Heart left ventricle (tissue), 16 donors: ENCODE results near the gene TGFBR2. TPM values are rescaled to one million over a fixed set of nuclear protein-coding genes. Genes with fewer than 3 reads are reported as not detected.

Experiments used
- ATAC-seq, 4 donors: fragments of 200-7000 bp; cut with Tn5 transposase; one replicate each; pipeline ENCODE4 v1.9.1; 2020 to 2022; ENCODE audit warnings: moderate library complexity in 4 of 4, mild to moderate bottlenecking in 3 of 4, moderate number of reproducible peaks in 1 of 4
- DNase-seq, 5 donors: peaks; one replicate each; pipeline ENCODE4 v3.0.0-alpha.2; 2020
- H3K27ac ChIP-seq, 12 donors: fragments of 200-600 bp; sonication (generic) in 4 of 12; one replicate each; pipeline versions ENCODE4 v1.5.0 to v1.8.0; 2016 to 2022; ENCODE audit warnings: mild to moderate bottlenecking in 2 of 12
- H3K27me3 ChIP-seq, 9 donors: fragments of 200-600 bp; sonication (generic) in 2 of 9; one replicate each; pipeline versions ENCODE4 v1.5.1 to v1.8.0; 2016 to 2022; ENCODE audit warnings: mild to moderate bottlenecking in 3 of 9
- H3K36me3 ChIP-seq, 9 donors: fragments of 200-600 bp; sonication (generic) in 2 of 9; one replicate each; pipeline versions ENCODE4 v1.5.0 to v1.8.0; 2018 to 2022; ENCODE audit warnings: mild to moderate bottlenecking in 2 of 9
- H3K4me1 ChIP-seq, 12 donors: fragments of 200-600 bp; sonication (generic) in 4 of 12; one replicate each; pipeline versions ENCODE4 v1.5.0 to v1.8.0; 2016 to 2022; ENCODE audit warnings: mild to moderate bottlenecking in 3 of 12
- H3K4me3 ChIP-seq, 12 donors: fragments of 200-600 bp; sonication (generic) in 4 of 12; one replicate each; pipeline versions ENCODE4 v1.5.0 to v1.8.0; 2017 to 2022; ENCODE audit warnings: mild to moderate bottlenecking in 9 of 12, moderate library complexity in 4 of 12
- H3K9me3 ChIP-seq, 12 donors: fragments of 200-600 bp; sonication (generic) in 4 of 12; one replicate each; pipeline versions ENCODE4 v1.5.0 to v1.8.0; 2016 to 2022; ENCODE audit warnings: mild to moderate bottlenecking in 1 of 12
- POLR2A ChIP-seq, 2 donors: fragments of 450-650 bp; IDR thresholded peaks; one replicate each; pipeline ENCODE4 v1.6.1; 2017; ENCODE audit warnings: antibody characterized with exemption in 2 of 2, mild to moderate bottlenecking in 2 of 2, moderate library complexity in 2 of 2
- WGBS, 4 donors: extraction: QIAGEN DNeasy Blood & Tissue Kit in 2 of 4; methylation state at CpG; one replicate each; pipeline versions ENCODE4 v1.1.5 to v1.1.7; 2013 to 2018; 5-methylcytosine and 5-hydroxymethylcytosine counted together
- intact Hi-C, 10 donors: fragments of 100-400 bp; cut with DNase I; formaldehyde crosslinking; loops; one replicate each; pipeline versions ENCODE4 v1.11.1 to v1.14.2; 2022
- polyA plus RNA-seq, 2 donors: library from polyadenylated mRNA; stranded (reverse); fragments of 200-250 nt; gene quantifications; one replicate each; pipeline ENCODE4 v1.2.3, GENCODE V29; 2013
- total RNA-seq, 9 donors: library from RNA; depleted of rRNA in 2 of 9; stranded (reverse); fragments of >200 nt in 2 of 9; fragmentation: NEBNext Ultra II Directional in 3 of 9; extraction: Animal tissue kit (Norgen Biotek cat#: 25700) in 3 of 9; gene quantifications; one replicate each; pipeline versions ENCODE4 v1.1.0 to v1.2.4, GENCODE V29; 2016 to 2023
- TF ChIP-seq, protein P1 (sequence below), 12 donors: fragments of 200-600 bp; sonication (generic) in 4 of 12; IDR thresholded peaks; one replicate each; pipeline versions ENCODE4 v1.5.0 to v1.8.0; 2018 to 2022; ENCODE audit warnings: antibody characterized with exemption in 12 of 12, mild to moderate bottlenecking in 5 of 12
- donor health status: ischemic (EF 13 %, LVEDD 7.1; RV severe dilation, severe dysfunction).
- donor health status: healthy with polysubstance abuse.
- donor health status: DM: no; HTN: yes; CAD: no.
- donor health status: DM: no; HTN: no; CAD: no.
- donor health status: ischemic (EF 25% LVEDD 6.9; RV normal size, moderate dysfunction).
- donor health status: ischemic (EF 25% LVEDD 5.7; RV mildly dilated, moderate dysfunction).
- donor health status: healthy.
- donor health status: DM: yes; HTN: yes; CAD: no.
- donor health status: ischemic (EF 35%, LVEDD 5.7; RV mildly dilated, moderate dysfunction).
- donor health status: nonischemic (EF 11% LVEDD 7.7; RV severe dilation, severe dysfunction).
- donor health status: DM: yes; HTN: yes; CAD: no.
- donor health status: PGD.
- donor health status: ischemic (EF 29% LVEDD 5.4; RV normal size, mild dysfunction).
- donor health status: nonischemic (EF 23%, LVEDD 6.1; RV moderate dilation, normal function).

TGFBR2 gene
- total and polyA plus RNA-seq, 11 donors = 13.8 to 217 (median 143) TPM

DNA sequence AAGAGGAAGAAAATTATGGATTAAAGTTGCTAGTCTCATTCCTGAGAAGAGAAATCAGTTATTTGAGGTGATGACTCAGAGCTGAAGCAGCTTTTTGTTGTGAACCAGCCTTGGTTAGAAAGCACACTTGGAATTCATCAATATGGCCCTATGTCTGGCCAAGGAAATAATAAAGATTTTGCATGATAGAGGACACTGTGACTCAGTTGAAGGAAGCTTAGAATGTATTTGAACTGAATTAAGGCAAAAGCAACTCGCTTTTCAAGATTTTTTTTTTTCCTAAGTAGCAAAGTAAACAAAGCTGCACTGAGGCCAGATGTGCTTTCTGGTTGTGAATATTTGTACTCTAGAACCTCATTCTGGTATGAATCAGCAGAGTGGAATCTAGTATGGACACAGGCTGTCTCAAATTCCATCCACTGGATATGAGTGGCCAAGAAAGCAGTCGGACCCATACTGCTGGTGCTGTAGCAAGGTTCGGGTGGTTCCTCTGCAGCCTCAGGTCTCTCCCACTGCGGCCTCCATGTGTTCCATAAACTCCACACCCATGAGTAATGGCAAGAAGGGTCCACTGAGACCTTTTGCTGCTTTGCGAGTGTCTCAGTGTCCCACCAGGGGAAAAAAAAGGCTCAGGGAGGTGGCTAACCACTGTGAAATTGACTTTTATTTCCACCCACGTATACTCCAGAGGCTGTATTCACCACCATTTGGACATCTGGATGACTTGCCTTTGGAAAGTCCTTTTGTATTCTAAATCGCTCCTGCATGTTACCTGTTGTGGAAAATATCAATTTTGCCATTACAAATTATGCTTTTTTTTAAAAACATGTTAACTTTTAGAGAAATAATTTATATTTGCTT is 53.1 kb downstream of the TGFBR2 start:
- 65 to 78% (median 72%) methylated on average over 7 of the region's 7 CpGs for WGBS, 4 donors
- intact Hi-C loops = loop anchor here in 1 of 10 donors (10.0 kb wide), 1 partner anchor 45 kb away; no protein-coding TSS in a partner anchor

GRCh38 chr3:30660136-30660535 is 53.7 kb downstream of the TGFBR2 start:
- no peaks in the 10 kb centered on the region for H3K27me3 ChIP-seq
- intact Hi-C loops = loop anchor here in 1 of 10 donors (10.0 kb wide), 1 partner anchor 45 kb away; no protein-coding TSS in a partner anchor
- peaks cover 0 to 71% (median 43%) of the 10 kb centered on the region in 9 donors for H3K36me3 ChIP-seq
- DNase-seq = no peak
- no peak for ATAC-seq
- 56 to 65% (median 61%) methylated on average over 3 of the region's 3 CpGs for WGBS, 4 donors
- TF ChIP-seq, protein P1, sequence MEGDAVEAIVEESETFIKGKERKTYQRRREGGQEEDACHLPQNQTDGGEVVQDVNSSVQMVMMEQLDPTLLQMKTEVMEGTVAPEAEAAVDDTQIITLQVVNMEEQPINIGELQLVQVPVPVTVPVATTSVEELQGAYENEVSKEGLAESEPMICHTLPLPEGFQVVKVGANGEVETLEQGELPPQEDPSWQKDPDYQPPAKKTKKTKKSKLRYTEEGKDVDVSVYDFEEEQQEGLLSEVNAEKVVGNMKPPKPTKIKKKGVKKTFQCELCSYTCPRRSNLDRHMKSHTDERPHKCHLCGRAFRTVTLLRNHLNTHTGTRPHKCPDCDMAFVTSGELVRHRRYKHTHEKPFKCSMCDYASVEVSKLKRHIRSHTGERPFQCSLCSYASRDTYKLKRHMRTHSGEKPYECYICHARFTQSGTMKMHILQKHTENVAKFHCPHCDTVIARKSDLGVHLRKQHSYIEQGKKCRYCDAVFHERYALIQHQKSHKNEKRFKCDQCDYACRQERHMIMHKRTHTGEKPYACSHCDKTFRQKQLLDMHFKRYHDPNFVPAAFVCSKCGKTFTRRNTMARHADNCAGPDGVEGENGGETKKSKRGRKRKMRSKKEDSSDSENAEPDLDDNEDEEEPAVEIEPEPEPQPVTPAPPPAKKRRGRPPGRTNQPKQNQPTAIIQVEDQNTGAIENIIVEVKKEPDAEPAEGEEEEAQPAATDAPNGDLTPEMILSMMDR (IDR thresholded peaks at IDR 0.05) = no peak
- no peak for TF ChIP-seq POLR2A (IDR thresholded peaks at IDR 0.05)
- H3K4me1 ChIP-seq = peaks cover 19 to 99% (median 82%) of the 10 kb centered on the region in 12 donors
- peak overlapping the region in 11 of 12 donors; percentile 10 to 92 (median 65) for H3K27ac ChIP-seq
- H3K4me3 ChIP-seq = no peak overlapping the region
- no peaks in the 10 kb centered on the region for H3K9me3 ChIP-seq

More for the DNA sequence above, 53.1 kb downstream of the TGFBR2 start:
- TF ChIP-seq, protein P1 (IDR thresholded peaks at IDR 0.05) = no peak
- TF ChIP-seq POLR2A (IDR thresholded peaks at IDR 0.05) = no peak
- H3K4me1 ChIP-seq = peaks cover 19 to 99% (median 85%) of the 10 kb centered on the region in 12 donors
- DNase-seq = peak in 1 of 5 donors; percentile 45
- H3K36me3 ChIP-seq = peaks cover 0 to 77% (median 50%) of the 10 kb centered on the region in 9 donors
- H3K27me3 ChIP-seq = no peaks in the 10 kb centered on the region
- peak; percentile 33 to 75 (median 55) for ATAC-seq
- H3K27ac ChIP-seq = peak overlapping the region; percentile 53 to 92 (median 64)
- H3K9me3 ChIP-seq = no peaks in the 10 kb centered on the region
- no peak overlapping the region for H3K4me3 ChIP-seq

DNA sequence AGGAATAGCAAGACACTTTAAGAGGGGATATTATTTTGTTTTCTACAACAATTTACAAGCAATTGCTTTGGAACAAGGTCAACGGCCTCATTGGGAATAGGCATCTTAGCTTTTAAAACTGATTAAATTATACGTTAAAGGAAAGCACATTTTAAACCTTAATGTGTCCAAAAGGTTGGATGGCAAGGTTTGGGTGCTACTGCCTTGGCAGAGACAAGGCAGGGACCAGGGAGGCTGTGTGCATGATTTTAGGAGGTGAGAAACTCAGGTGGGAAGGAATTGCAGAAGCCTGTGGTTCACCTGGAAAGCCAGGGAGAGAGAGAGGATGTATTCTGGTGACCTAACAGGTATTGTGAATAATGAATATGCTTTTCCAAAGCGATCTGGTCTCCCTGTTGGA is 54.3 kb downstream of the TGFBR2 start:
- H3K4me3 ChIP-seq = no peak overlapping the region
- H3K27ac ChIP-seq = peak overlapping the region in 8 of 12 donors; percentile 10 to 92 (median 60)
- intact Hi-C loops = loop anchor here in 1 of 10 donors (10.0 kb wide), 1 partner anchor 46 kb away; no protein-coding TSS in a partner anchor
- no peaks in the 10 kb centered on the region for H3K27me3 ChIP-seq
- peaks cover 22 to 99% (median 81%) of the 10 kb centered on the region in 12 donors for H3K4me1 ChIP-seq
- ATAC-seq (no peak), DNase-seq (no peak)
- H3K9me3 ChIP-seq = no peaks in the 10 kb centered on the region
- TF ChIP-seq, protein P1 (IDR thresholded peaks at IDR 0.05) = no peak
- no peak for TF ChIP-seq POLR2A (IDR thresholded peaks at IDR 0.05)
- 88 to 93% (median 90%) methylated on average over 3 of the region's 3 CpGs for WGBS, 4 donors
- H3K36me3 ChIP-seq = peaks cover 0 to 66% (median 38%) of the 10 kb centered on the region in 9 donors
